Cardiac muscle cell (in vitro differentiated cells and primary cell): ENCODE measurements around the gene ROM1. TPM values are rescaled to one million over a fixed set of nuclear protein-coding genes. Genes with fewer than 3 reads are reported as not detected.
A peak's percentile ranks its signal among the peaks of the same experiment; 100 is the strongest.

Experiments
- DNase-seq, 2 donors: peaks; one replicate each; pipeline versions ENCODE4 v3.0.0 to v3.0.0-alpha.2; 2010 to 2017; ENCODE audit warnings: low read depth in 1 of 2, low spot score in 1 of 2
- H3K27ac ChIP-seq: fragments of 200-600 bp; sonication (generic); 2 replicates; pipeline ENCODE4 v1.5.1; 2016
- H3K27me3 ChIP-seq: fragments of 200-600 bp; sonication (generic); 2 replicates; pipeline ENCODE4 v1.6.0; 2016; ENCODE audit warnings: control low read depth
- H3K36me3 ChIP-seq: fragments of 200-600 bp; sonication (generic); 2 replicates; pipeline ENCODE4 v1.5.1; 2016; ENCODE audit warnings: control low read depth
- H3K4me1 ChIP-seq: fragments of 200-600 bp; sonication (generic); 2 replicates; pipeline ENCODE4 v1.8.1; 2017; ENCODE audit warnings: low read depth, mild to moderate bottlenecking, mixed run types
- H3K4me3 ChIP-seq: fragments of 200-600 bp; sonication (generic); 2 replicates; pipeline ENCODE4 v1.5.1; 2016; ENCODE audit warnings: mild to moderate bottlenecking
- H3K9me3 ChIP-seq: fragments of 200-600 bp; sonication (generic); 2 replicates; pipeline ENCODE4 v1.5.1; 2017; ENCODE audit warnings: low read depth, mild to moderate bottlenecking, control low read depth
- polyA plus RNA-seq: library from polyadenylated mRNA; unstranded; fragments of >200 nt; fragmentation: Nextera tagmentation; extraction: Ambion mirVana; gene quantifications from 2 replicates; pipeline ENCODE4 v1.2.1, GENCODE V29; 2016
- total RNA-seq: library from RNA; depleted of rRNA; stranded (reverse); fragments of >200 nt; gene quantifications from 2 replicates; pipeline ENCODE4 v1.2.3, GENCODE V29; 2016
- TF ChIP-seq, protein P1 (sequence below): IDR thresholded peaks from 2 replicates; pipeline ENCODE4 v1.5.1; 2012; ENCODE audit warnings: low read depth, mild to moderate bottlenecking, low read length

ROM1 gene
- total and polyA plus RNA-seq, 2 experiments from 2014 or later: 3.3 to 6.9 TPM

DNA sequence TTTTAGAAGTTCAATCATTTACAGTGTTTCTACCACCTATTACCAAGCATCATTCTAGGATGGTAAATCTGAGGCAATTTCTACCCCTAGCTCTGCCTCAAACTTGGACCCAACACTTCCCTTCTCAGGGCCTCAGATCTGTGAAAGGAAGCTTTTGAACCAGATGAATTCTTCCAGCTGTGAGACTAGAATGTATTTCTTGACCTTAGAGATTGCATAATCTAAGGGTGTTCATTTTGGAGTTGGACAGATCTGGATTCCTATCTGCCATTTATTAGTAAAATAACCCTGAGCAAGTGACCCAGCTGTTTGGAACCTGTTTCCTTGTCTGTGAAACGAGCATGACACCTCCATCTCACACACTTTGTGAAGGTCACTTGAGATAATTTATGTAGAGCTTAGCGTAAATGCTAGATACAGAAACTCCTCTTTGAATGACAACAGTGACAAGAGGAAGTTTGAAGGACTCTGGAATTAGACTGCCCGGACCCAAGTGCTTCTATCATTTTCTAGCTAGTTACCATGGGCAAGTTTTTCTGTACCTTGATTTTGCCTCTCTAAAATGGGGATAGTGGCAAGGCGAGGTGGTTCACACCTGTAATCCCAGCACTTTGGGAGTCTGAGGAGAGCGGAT lies 43.9 kb downstream of the ROM1 start:
- Histone ChIP-seq H3K27ac (peak overlapping the region; percentile 74), H3K27me3 (no peaks in the 10 kb centered on the region), H3K4me1 (no peaks in the 10 kb centered on the region), H3K36me3 (no peaks in the 10 kb centered on the region), H3K9me3 (no peaks in the 10 kb centered on the region), H3K4me3 (no peak overlapping the region)
- peak in 1 of 2 donors; percentile 6 for DNase-seq
- TF ChIP-seq, protein P1, sequence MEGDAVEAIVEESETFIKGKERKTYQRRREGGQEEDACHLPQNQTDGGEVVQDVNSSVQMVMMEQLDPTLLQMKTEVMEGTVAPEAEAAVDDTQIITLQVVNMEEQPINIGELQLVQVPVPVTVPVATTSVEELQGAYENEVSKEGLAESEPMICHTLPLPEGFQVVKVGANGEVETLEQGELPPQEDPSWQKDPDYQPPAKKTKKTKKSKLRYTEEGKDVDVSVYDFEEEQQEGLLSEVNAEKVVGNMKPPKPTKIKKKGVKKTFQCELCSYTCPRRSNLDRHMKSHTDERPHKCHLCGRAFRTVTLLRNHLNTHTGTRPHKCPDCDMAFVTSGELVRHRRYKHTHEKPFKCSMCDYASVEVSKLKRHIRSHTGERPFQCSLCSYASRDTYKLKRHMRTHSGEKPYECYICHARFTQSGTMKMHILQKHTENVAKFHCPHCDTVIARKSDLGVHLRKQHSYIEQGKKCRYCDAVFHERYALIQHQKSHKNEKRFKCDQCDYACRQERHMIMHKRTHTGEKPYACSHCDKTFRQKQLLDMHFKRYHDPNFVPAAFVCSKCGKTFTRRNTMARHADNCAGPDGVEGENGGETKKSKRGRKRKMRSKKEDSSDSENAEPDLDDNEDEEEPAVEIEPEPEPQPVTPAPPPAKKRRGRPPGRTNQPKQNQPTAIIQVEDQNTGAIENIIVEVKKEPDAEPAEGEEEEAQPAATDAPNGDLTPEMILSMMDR: no peak

GRCh38 chr11:62664405-62665074 lies 51.5 kb downstream of the ROM1 start:
- DNase-seq: peak; percentile 57 to 75

More at GRCh38 chr11:62664405-62665074, 51.5 kb downstream of the ROM1 start:
- no peaks in the 10 kb centered on the region for H3K9me3 ChIP-seq
- peaks cover 2% of the 10 kb centered on the region for H3K36me3 ChIP-seq
- peak overlapping the region; percentile 89 for H3K27ac ChIP-seq
- H3K4me1 ChIP-seq: peaks cover 14% of the 10 kb centered on the region
- H3K4me3 ChIP-seq: peak overlapping the region; percentile 67
- TF ChIP-seq, protein P1: no peak
- H3K27me3 ChIP-seq: no peaks in the 10 kb centered on the region

Other genes with a start within 250 kb of the ROM1 start
- gene SCGB1A1, start 194.2 kb upstream of the ROM1 start, total RNA-seq: not detected in 2 replicates
- gene SCGB1A1, start 194.2 kb upstream of the ROM1 start, polyA plus RNA-seq: not detected in 2 replicates
- 50.1 and 77.1 TPM in 2 replicates for gene AHNAK, start 66.5 kb upstream of the ROM1 start, total RNA-seq
- gene AHNAK, start 66.5 kb upstream of the ROM1 start, polyA plus RNA-seq: 10.9 and 13.4 TPM in 2 replicates
- 1,990 and 2,091 TPM in 2 replicates for gene EEF1G, start 39.4 kb upstream of the ROM1 start, total RNA-seq
- 769 and 853 TPM in 2 replicates for gene EEF1G, start 39.4 kb upstream of the ROM1 start, polyA plus RNA-seq
- gene TUT1, start 21.7 kb upstream of the ROM1 start, total RNA-seq: 14.9 and 29.1 TPM in 2 replicates
- 18.7 and 32.1 TPM in 2 replicates for gene TUT1, start 21.7 kb upstream of the ROM1 start, polyA plus RNA-seq
- gene MTA2, start 11.4 kb upstream of the ROM1 start, total RNA-seq: 101 and 108 TPM in 2 replicates
- 22.9 and 31.9 TPM in 2 replicates for gene MTA2, start 11.4 kb upstream of the ROM1 start, polyA plus RNA-seq
- gene EML3, start 482 bp upstream of the ROM1 start, total RNA-seq: 21.1 and 42.8 TPM in 2 replicates
- 32.0 and 38.4 TPM in 2 replicates for gene EML3, start 482 bp upstream of the ROM1 start, polyA plus RNA-seq
- gene B3GAT3, start 8.7 kb downstream of the ROM1 start, total RNA-seq: 46.4 and 52.0 TPM in 2 replicates
- 53.0 and 64.9 TPM in 2 replicates for gene B3GAT3, start 8.7 kb downstream of the ROM1 start, polyA plus RNA-seq
- gene GANAB, start 33.4 kb downstream of the ROM1 start, total RNA-seq: 110 TPM in 2 replicates
- gene GANAB, start 33.4 kb downstream of the ROM1 start, polyA plus RNA-seq: 143 and 151 TPM in 2 replicates
- 33.9 and 36.3 TPM in 2 replicates for gene INTS5, start 40.0 kb downstream of the ROM1 start, total RNA-seq
- 32.2 and 40.1 TPM in 2 replicates for gene INTS5, start 40.0 kb downstream of the ROM1 start, polyA plus RNA-seq
- gene C11orf98, start 52.0 kb downstream of the ROM1 start, total RNA-seq: 136 and 141 TPM in 2 replicates
- gene C11orf98, start 52.0 kb downstream of the ROM1 start, polyA plus RNA-seq: 115 and 136 TPM in 2 replicates
- gene CSKMT, start 52.1 kb downstream of the ROM1 start, total RNA-seq: 3.8 and 11.0 TPM in 2 replicates
- gene CSKMT, start 52.1 kb downstream of the ROM1 start, polyA plus RNA-seq: 14.1 and 25.1 TPM in 2 replicates
- 13.0 and 18.8 TPM in 2 replicates for gene UQCC3, start 58.4 kb downstream of the ROM1 start, total RNA-seq
- gene UQCC3, start 58.4 kb downstream of the ROM1 start, polyA plus RNA-seq: 32.3 and 33.5 TPM in 2 replicates
- 11.1 and 11.6 TPM in 2 replicates for gene LBHD1, start 59.0 kb downstream of the ROM1 start, total RNA-seq
- gene LBHD1, start 59.0 kb downstream of the ROM1 start, polyA plus RNA-seq: 10.1 and 11.7 TPM in 2 replicates
- gene UBXN1, start 65.8 kb downstream of the ROM1 start, total RNA-seq: 235 and 302 TPM in 2 replicates
- gene UBXN1, start 65.8 kb downstream of the ROM1 start, polyA plus RNA-seq: 109 and 111 TPM in 2 replicates
- gene LRRN4CL, start 76.3 kb downstream of the ROM1 start, total RNA-seq: 0.81 and 1.9 TPM in 2 replicates
- 0.24 TPM in 1 of 2 replicates, not detected in the other for gene LRRN4CL, start 76.3 kb downstream of the ROM1 start, polyA plus RNA-seq
- 70.3 and 73.8 TPM in 2 replicates for gene BSCL2, start 94.2 kb downstream of the ROM1 start, total RNA-seq
- 73.7 and 79.2 TPM in 2 replicates for gene BSCL2, start 94.2 kb downstream of the ROM1 start, polyA plus RNA-seq
- 0.67 TPM in 1 of 2 replicates, not detected in the other for gene GNG3, start 94.4 kb downstream of the ROM1 start, total RNA-seq
- 2.6 and 3.0 TPM in 2 replicates for gene GNG3, start 94.4 kb downstream of the ROM1 start, polyA plus RNA-seq
- 13.7 and 20.0 TPM in 2 replicates for gene HNRNPUL2, start 114.2 kb downstream of the ROM1 start, total RNA-seq
- 2.9 and 3.2 TPM in 2 replicates for gene HNRNPUL2, start 114.2 kb downstream of the ROM1 start, polyA plus RNA-seq
- 36.3 and 37.3 TPM in 2 replicates for gene TTC9C, start 115.2 kb downstream of the ROM1 start, total RNA-seq
- 39.0 and 45.1 TPM in 2 replicates for gene TTC9C, start 115.2 kb downstream of the ROM1 start, polyA plus RNA-seq
- 12.5 and 14.3 TPM in 2 replicates for gene ZBTB3, start 140.9 kb downstream of the ROM1 start, total RNA-seq
- gene ZBTB3, start 140.9 kb downstream of the ROM1 start, polyA plus RNA-seq: 10.4 and 10.8 TPM in 2 replicates
- gene POLR2G, start 148.3 kb downstream of the ROM1 start, total RNA-seq: 67.2 and 101 TPM in 2 replicates
- gene POLR2G, start 148.3 kb downstream of the ROM1 start, polyA plus RNA-seq: 195 and 219 TPM in 2 replicates
- 33.1 and 38.8 TPM in 2 replicates for gene TAF6L, start 158.1 kb downstream of the ROM1 start, total RNA-seq
- 46.3 and 56.3 TPM in 2 replicates for gene TAF6L, start 158.1 kb downstream of the ROM1 start, polyA plus RNA-seq
- 34.2 and 55.2 TPM in 2 replicates for gene TMEM179B, start 174.1 kb downstream of the ROM1 start, total RNA-seq
- 78.6 and 81.8 TPM in 2 replicates for gene TMEM179B, start 174.1 kb downstream of the ROM1 start, polyA plus RNA-seq
- gene TMEM223, start 178.7 kb downstream of the ROM1 start, total RNA-seq: 87.1 and 88.9 TPM in 2 replicates
- 92.4 and 102 TPM in 2 replicates for gene TMEM223, start 178.7 kb downstream of the ROM1 start, polyA plus RNA-seq
- gene NXF1, start 192.2 kb downstream of the ROM1 start, total RNA-seq: 52.8 and 60.7 TPM in 2 replicates
- 96.7 and 127 TPM in 2 replicates for gene NXF1, start 192.2 kb downstream of the ROM1 start, polyA plus RNA-seq
- 38.5 and 45.2 TPM in 2 replicates for gene STX5, start 218.8 kb downstream of the ROM1 start, total RNA-seq
- 49.4 and 53.6 TPM in 2 replicates for gene STX5, start 218.8 kb downstream of the ROM1 start, polyA plus RNA-seq
- gene TEX54, start 219.6 kb downstream of the ROM1 start, total RNA-seq: not detected in 2 replicates
- gene TEX54, start 219.6 kb downstream of the ROM1 start, polyA plus RNA-seq: 3.0 and 4.8 TPM in 2 replicates
- 47.4 and 63.3 TPM in 2 replicates for gene WDR74, start 226.3 kb downstream of the ROM1 start, total RNA-seq
- gene WDR74, start 226.3 kb downstream of the ROM1 start, polyA plus RNA-seq: 42.1 and 52.8 TPM in 2 replicates